Measurements from ENCODE around the gene TCOF1.
A peak's percentile ranks its signal among the peaks of the same experiment; 100 is the strongest.
"Not testable (repeated sequence)": the region's sequence is repeated elsewhere in the genome, so short reads cannot be mapped to it uniquely, and the experiment has no call there.

Gene TCOF1

GRCh38 chr5:150410524-150411244 is 53.2 kb downstream of the TCOF1 start:
- ChIA-PET POLR2A (interaction anchor here (0.6 to 3.6 kb wide), 17 partner anchors 8 to 602 kb away, joined by 3 to 63 read pairs (median 5); partner anchors contain the start of genes RBM22 and RPS14), CTCF (interaction anchor here (1.1 to 3.7 kb wide), 6 partner anchors 11 to 71 kb away, joined by 3 to 29 read pairs (median 4); no protein-coding TSS in a partner anchor)
- DNase-seq (ENCODE audit: extremely low spot score), result no peak
- TF ChIP-seq, protein P1, sequence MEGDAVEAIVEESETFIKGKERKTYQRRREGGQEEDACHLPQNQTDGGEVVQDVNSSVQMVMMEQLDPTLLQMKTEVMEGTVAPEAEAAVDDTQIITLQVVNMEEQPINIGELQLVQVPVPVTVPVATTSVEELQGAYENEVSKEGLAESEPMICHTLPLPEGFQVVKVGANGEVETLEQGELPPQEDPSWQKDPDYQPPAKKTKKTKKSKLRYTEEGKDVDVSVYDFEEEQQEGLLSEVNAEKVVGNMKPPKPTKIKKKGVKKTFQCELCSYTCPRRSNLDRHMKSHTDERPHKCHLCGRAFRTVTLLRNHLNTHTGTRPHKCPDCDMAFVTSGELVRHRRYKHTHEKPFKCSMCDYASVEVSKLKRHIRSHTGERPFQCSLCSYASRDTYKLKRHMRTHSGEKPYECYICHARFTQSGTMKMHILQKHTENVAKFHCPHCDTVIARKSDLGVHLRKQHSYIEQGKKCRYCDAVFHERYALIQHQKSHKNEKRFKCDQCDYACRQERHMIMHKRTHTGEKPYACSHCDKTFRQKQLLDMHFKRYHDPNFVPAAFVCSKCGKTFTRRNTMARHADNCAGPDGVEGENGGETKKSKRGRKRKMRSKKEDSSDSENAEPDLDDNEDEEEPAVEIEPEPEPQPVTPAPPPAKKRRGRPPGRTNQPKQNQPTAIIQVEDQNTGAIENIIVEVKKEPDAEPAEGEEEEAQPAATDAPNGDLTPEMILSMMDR (IDR thresholded peaks at IDR 0.05; ENCODE audit: control extremely low read depth, extremely low read depth, low read depth, missing control alignments), result no peak

DNA sequence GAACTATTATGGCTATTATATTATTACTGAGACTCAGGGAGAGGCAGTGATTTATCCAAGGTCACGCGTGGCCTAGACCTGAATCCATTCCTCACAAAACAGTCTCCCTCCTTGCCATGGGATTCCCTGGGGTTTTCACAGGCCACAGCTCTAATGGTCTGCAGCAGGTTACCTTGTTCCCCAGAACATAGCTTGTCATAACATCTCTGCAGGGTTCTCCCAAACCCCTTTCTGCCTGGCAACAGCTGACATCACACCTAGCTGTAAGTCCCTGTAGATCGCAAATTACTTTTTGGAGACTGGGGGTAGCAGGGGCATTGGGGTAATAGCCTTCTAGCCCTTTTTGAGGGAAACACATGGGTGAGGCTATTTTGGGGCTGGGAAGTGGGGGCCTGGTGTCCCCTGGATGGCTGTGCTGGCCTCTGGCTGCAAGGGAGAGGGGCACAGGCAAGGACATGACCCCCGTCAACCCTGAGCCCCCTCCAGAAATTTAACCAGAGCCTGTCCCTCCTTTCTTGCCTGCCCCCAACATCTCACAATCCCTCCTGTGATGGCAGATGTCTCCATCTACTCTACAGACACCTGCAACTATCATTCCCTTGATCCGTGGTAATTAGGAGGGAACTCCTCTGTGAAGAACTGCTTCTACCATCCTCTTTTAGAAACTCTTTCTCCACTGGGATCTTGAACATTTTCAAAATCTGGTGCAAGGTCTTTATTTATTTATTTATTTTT is 53.9 kb downstream of the TCOF1 start:
- CTCF ChIA-PET, result interaction anchor here (1.1 to 3.7 kb wide), 6 partner anchors 12 to 71 kb away, joined by 3 to 29 read pairs (median 6); no protein-coding TSS in a partner anchor
- POLR2A ChIA-PET, result interaction anchor here (0.7 to 3.6 kb wide), 12 partner anchors 9 to 86 kb away, joined by 3 to 63 read pairs (median 6); partner anchors contain the start of gene RPS14
- DNase-seq (ENCODE audit: extremely low spot score), result no peak
- TF ChIP-seq, protein P1 (IDR thresholded peaks at IDR 0.05; ENCODE audit: control extremely low read depth, extremely low read depth, low read depth, missing control alignments), result no peak

- peak; percentile 92 for DNase-seq (ENCODE audit: extremely low spot score)
- ChIA-PET CTCF (interaction anchor here (0.9 to 3.7 kb wide), 9 partner anchors 9 to 51 kb away, joined by 3 to 29 read pairs (median 4); no protein-coding TSS in a partner anchor), POLR2A (interaction anchor here (0.6 to 3.6 kb wide), 18 partner anchors 8 to 840 kb away, joined by 3 to 25 read pairs (median 6); partner anchors contain the start of genes GM2A and RPS14)
- TF ChIP-seq, protein P1 (IDR thresholded peaks at IDR 0.05; ENCODE audit: control extremely low read depth, extremely low read depth, low read depth, missing control alignments), result no peak
Measured at GRCh38 chr5:150412319-150413175, 55.0 kb downstream of the TCOF1 start, which contains the start of gene CD74. TSS of gene CD74 (minus strand) at chr5:150412910. CDS start at chr5:150412749, 161 bp downstream.

- ChIA-PET POLR2A (interaction anchor here (0.5 to 3.6 kb wide), 19 partner anchors 9 to 839 kb away, joined by 3 to 25 read pairs (median 5); partner anchors contain the start of genes GM2A and RPS14), CTCF (interaction anchor here (0.9 to 3.7 kb wide), 8 partner anchors 8 to 52 kb away, joined by 3 to 24 read pairs (median 4); no protein-coding TSS in a partner anchor)
- TF ChIP-seq, protein P1 (IDR thresholded peaks at IDR 0.05; ENCODE audit: control extremely low read depth, extremely low read depth, low read depth, missing control alignments), result no peak
Measured at GRCh38 chr5:150413176-150413901, 55.8 kb downstream of the TCOF1 start.

GRCh38 chr5:150413902-150414790 is 56.6 kb downstream of the TCOF1 start:
- not testable (repeated sequence) for DNase-seq (ENCODE audit: extremely low spot score)
- ChIA-PET POLR2A (interaction anchor here (0.5 to 3.6 kb wide), 11 partner anchors 9 to 684 kb away, joined by 3 to 25 read pairs (median 6); partner anchors contain the start of gene PPARGC1B), CTCF (interaction anchor here (0.9 to 3.1 kb wide), 8 partner anchors 11 to 252 kb away, joined by 3 to 22 read pairs (median 4); no protein-coding TSS in a partner anchor)

More at GRCh38 chr5:150413176-150413901, 55.8 kb downstream of the TCOF1 start:
- no peak for DNase-seq (ENCODE audit: extremely low spot score)

Data from GM10248 (cell line).